H9 (cell line): Measurements from ENCODE around the gene PEX5L. TPM values are rescaled to one million over a fixed set of nuclear protein-coding genes. Genes with fewer than 3 reads are reported as not detected.

Experiments used
- DNase-seq: peaks from one replicate; pipeline ENCODE4 v3.0.0-alpha.2; 2017
- H2AFZ ChIP-seq: one replicate; pipeline ENCODE4 v1.6.1; 2013; ENCODE audit warnings: mild to moderate bottlenecking, low read length, control low read depth, moderate library complexity
- H2AK5ac ChIP-seq: 2 replicates; pipeline ENCODE4 v1.6.1; 2013; ENCODE audit warnings: low read length, control low read depth, mixed read lengths; ENCODE audit not compliant: insufficient read length
- H2BK120ac ChIP-seq: one replicate; pipeline ENCODE4 v1.6.1; 2013; ENCODE audit warnings: low read depth, mild to moderate bottlenecking, low read length, control low read depth, inconsistent platforms; ENCODE audit not compliant: poor library complexity, severe bottlenecking
- H2BK12ac ChIP-seq: 2 replicates; pipeline ENCODE4 v1.6.1; 2013; ENCODE audit warnings: low read length, control low read depth, mixed read lengths, low read depth; ENCODE audit not compliant: insufficient read length
- H2BK15ac ChIP-seq: 2 replicates; pipeline ENCODE4 v1.6.1; 2013; ENCODE audit warnings: low read depth, low read length, control low read depth
- H2BK20ac ChIP-seq: one replicate; pipeline ENCODE4 v1.6.1; 2013; ENCODE audit warnings: low read depth, mild to moderate bottlenecking, low read length, control low read depth, inconsistent platforms; ENCODE audit not compliant: poor library complexity, severe bottlenecking
- H2BK5ac ChIP-seq: 2 replicates; pipeline ENCODE4 v1.6.1; 2013; ENCODE audit warnings: low read length, control low read depth, mixed read lengths; ENCODE audit not compliant: insufficient read length
- H3K14ac ChIP-seq: 2 replicates; pipeline ENCODE4 v1.6.1; 2013; ENCODE audit warnings: low read length, control low read depth; ENCODE audit not compliant: insufficient read depth
- H3K18ac ChIP-seq: 2 replicates; pipeline ENCODE4 v1.6.1; 2013; ENCODE audit warnings: low read depth, mild to moderate bottlenecking, mixed read lengths, low read length, control low read depth; ENCODE audit not compliant: insufficient read length
- H3K23ac ChIP-seq: 2 replicates; pipeline ENCODE4 v1.6.1; 2013; ENCODE audit warnings: low read length, control low read depth, mixed read lengths, low read depth; ENCODE audit not compliant: insufficient read length
- H3K23me2 ChIP-seq: 2 replicates; pipeline ENCODE4 v1.6.1; 2013; ENCODE audit warnings: low read depth, mild to moderate bottlenecking, mixed read lengths, low read length, control low read depth; ENCODE audit not compliant: insufficient read length, poor library complexity, severe bottlenecking
- H3K27ac ChIP-seq: 2 replicates; pipeline ENCODE4 v1.5.1; 2013; ENCODE audit warnings: low read length, control low read depth, mixed read lengths, low read depth; ENCODE audit not compliant: insufficient read length
- H3K27me3 ChIP-seq: 2 replicates; pipeline ENCODE4 v1.6.1; 2013; ENCODE audit warnings: low read length, control low read depth, inconsistent platforms; ENCODE audit not compliant: insufficient read depth
- H3K4ac ChIP-seq: 2 replicates; pipeline ENCODE4 v1.6.1; 2013; ENCODE audit warnings: low read depth, mild to moderate bottlenecking, control low read depth, inconsistent platforms, low read length, moderate library complexity
- H3K4me1 ChIP-seq: 2 replicates; pipeline ENCODE4 v1.6.1; 2013; ENCODE audit warnings: low read length, control low read depth, inconsistent platforms; ENCODE audit not compliant: insufficient read depth
- H3K4me2 ChIP-seq: 2 replicates; pipeline ENCODE4 v1.6.1; 2013; ENCODE audit warnings: low read length, control low read depth, mixed read lengths; ENCODE audit not compliant: insufficient read length, insufficient read depth
- H3K56ac ChIP-seq: 2 replicates; pipeline ENCODE4 v1.6.1; 2013; ENCODE audit warnings: low read depth, mild to moderate bottlenecking, mixed read lengths, low read length, control low read depth; ENCODE audit not compliant: insufficient read length
- H3K79me1 ChIP-seq: 2 replicates; pipeline ENCODE4 v1.6.1; 2013; ENCODE audit warnings: low read depth, mild to moderate bottlenecking, moderate library complexity, low read length, control low read depth, inconsistent platforms; ENCODE audit not compliant: insufficient read depth, poor library complexity, severe bottlenecking
- H3K79me2 ChIP-seq: 2 replicates; pipeline ENCODE4 v1.6.1; 2013; ENCODE audit warnings: low read length, control low read depth, inconsistent platforms; ENCODE audit not compliant: insufficient read depth
- H3K9ac ChIP-seq: 2 replicates; pipeline ENCODE4 v1.6.1; 2013; ENCODE audit warnings: low read length, control low read depth, mixed read lengths; ENCODE audit not compliant: insufficient read length; ENCODE audit errors: extremely low read depth
- H3K9me3 ChIP-seq: one replicate; pipeline ENCODE4 v1.6.1; 2013; ENCODE audit warnings: low read depth, low read length, inconsistent platforms; ENCODE audit not compliant: control insufficient read depth
- H3T11ph ChIP-seq: one replicate; pipeline ENCODE4 v1.6.1; 2013; ENCODE audit warnings: mild to moderate bottlenecking, low read length, control low read depth, inconsistent platforms
- H4K20me1 ChIP-seq: one replicate; pipeline ENCODE4 v1.6.1; 2013; ENCODE audit not compliant: control insufficient read depth, insufficient read length, insufficient read depth
- H4K5ac ChIP-seq: 2 replicates; pipeline ENCODE4 v1.6.1; 2013; ENCODE audit warnings: low read depth, mild to moderate bottlenecking, mixed read lengths, low read length, control low read depth; ENCODE audit not compliant: insufficient read length
- H4K8ac ChIP-seq: replicated peaks from 2 replicates; pipeline ENCODE4 v1.6.1; 2013; ENCODE audit warnings: low read length, control low read depth, mixed read lengths, low read depth; ENCODE audit not compliant: insufficient read length
- H4K91ac ChIP-seq: 2 replicates; pipeline ENCODE4 v1.6.1; 2013; ENCODE audit warnings: low read depth, mild to moderate bottlenecking, moderate library complexity, mixed read lengths, low read length, control low read depth; ENCODE audit not compliant: insufficient read length
- H3K27ac Mint-ChIP-seq, 3 experiments: 2 replicates in 2 of 3; 3 replicates in 1 of 3; pipeline ENCODE4 v1.8.0; 2020 to 2021; ENCODE audit warnings: mixed read lengths in 3 of 3, mild to moderate bottlenecking in 1 of 3, moderate library complexity in 1 of 3
- H3K27me3 Mint-ChIP-seq: 2 replicates; pipeline ENCODE4 v1.8.0; 2021; ENCODE audit warnings: low read depth, mild to moderate bottlenecking, moderate library complexity, mixed read lengths
- H3K36me3 Mint-ChIP-seq, 3 experiments: 2 replicates in 2 of 3; 3 replicates in 1 of 3; pipeline ENCODE4 v1.8.0; 2020 to 2021; ENCODE audit warnings: low read depth in 3 of 3, mixed read lengths in 3 of 3; ENCODE audit not compliant: insufficient read depth in 1 of 3
- H3K4me1 Mint-ChIP-seq, 2 experiments: 2 replicates each; pipeline ENCODE4 v1.8.0; 2020; ENCODE audit warnings: mixed read lengths in 2 of 2
- H3K4me3 Mint-ChIP-seq, 2 experiments: 2 replicates in 1 of 2; 3 replicates in 1 of 2; pipeline ENCODE4 v1.8.0; 2020 to 2021; ENCODE audit warnings: mild to moderate bottlenecking in 2 of 2, mixed read lengths in 2 of 2, moderate library complexity in 1 of 2
- H3K9me3 Mint-ChIP-seq, 2 experiments: 2 replicates in 1 of 2; 3 replicates in 1 of 2; pipeline ENCODE4 v1.8.0; 2020; ENCODE audit warnings: mild to moderate bottlenecking in 2 of 2, mixed read lengths in 2 of 2, moderate library complexity in 1 of 2
- WGBS: extraction: QIAGEN DNeasy Blood & Tissue Kit; methylation state at CpG from one replicate; pipeline ENCODE4 v1.1.7; 2013; ENCODE audit warnings: missing lambda C conversion rate, low lambda C conversion rate, mixed read lengths; ENCODE audit not compliant: insufficient read length; ENCODE audit errors: extremely low coverage; 5-methylcytosine and 5-hydroxymethylcytosine counted together
- total RNA-seq: library from RNA; stranded (reverse); gene quantifications from 2 replicates; pipeline ENCODE4 v1.2.1, GENCODE V29; 2021
- TF ChIP-seq, protein P1 (sequence below): fragments of 200-600 bp; sonication (generic); conservative IDR thresholded peaks from 3 replicates; pipeline ENCODE4 v1.8.0; 2021; ENCODE audit warnings: antibody characterized with exemption, mild to moderate bottlenecking

PEX5L gene
- total RNA-seq, 1 experiment from 2014 or later = 0.85 TPM

DNA sequence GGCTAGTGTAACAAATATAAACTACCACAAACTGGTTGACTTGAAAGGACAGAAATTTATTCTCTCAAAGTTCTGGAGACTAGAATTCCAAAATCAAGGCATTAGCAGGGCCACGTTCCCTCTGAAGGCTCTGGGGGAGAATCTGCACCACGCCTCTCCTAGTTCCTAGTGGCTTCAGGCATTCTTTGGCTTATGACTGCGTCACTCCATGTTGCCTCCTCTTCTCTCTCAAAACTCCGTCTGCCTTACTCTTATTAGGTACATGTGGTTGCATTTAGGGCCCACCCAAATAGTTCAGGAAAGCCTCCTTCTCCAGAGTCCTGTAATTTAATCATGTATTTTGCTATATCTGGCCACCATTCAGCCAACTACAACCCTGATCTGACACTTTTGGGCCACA lies 174.8 kb downstream of the PEX5L start:
- TF ChIP-seq, protein P1, sequence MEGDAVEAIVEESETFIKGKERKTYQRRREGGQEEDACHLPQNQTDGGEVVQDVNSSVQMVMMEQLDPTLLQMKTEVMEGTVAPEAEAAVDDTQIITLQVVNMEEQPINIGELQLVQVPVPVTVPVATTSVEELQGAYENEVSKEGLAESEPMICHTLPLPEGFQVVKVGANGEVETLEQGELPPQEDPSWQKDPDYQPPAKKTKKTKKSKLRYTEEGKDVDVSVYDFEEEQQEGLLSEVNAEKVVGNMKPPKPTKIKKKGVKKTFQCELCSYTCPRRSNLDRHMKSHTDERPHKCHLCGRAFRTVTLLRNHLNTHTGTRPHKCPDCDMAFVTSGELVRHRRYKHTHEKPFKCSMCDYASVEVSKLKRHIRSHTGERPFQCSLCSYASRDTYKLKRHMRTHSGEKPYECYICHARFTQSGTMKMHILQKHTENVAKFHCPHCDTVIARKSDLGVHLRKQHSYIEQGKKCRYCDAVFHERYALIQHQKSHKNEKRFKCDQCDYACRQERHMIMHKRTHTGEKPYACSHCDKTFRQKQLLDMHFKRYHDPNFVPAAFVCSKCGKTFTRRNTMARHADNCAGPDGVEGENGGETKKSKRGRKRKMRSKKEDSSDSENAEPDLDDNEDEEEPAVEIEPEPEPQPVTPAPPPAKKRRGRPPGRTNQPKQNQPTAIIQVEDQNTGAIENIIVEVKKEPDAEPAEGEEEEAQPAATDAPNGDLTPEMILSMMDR = no peak

More for the DNA sequence above, 174.8 kb downstream of the PEX5L start:
- no peak overlapping the region for H4K8ac ChIP-seq
- no peak overlapping the region for H3K4me3 Mint-ChIP-seq
- H3K4me2 ChIP-seq = no peak overlapping the region
- no peaks in the 10 kb centered on the region for H3K27me3 ChIP-seq
- DNase-seq = no peak
- H3K9me3 ChIP-seq = no peaks in the 10 kb centered on the region
- no peak overlapping the region for H3K27ac ChIP-seq
- H2BK20ac ChIP-seq = no peak overlapping the region
- no peak overlapping the region for H2BK5ac ChIP-seq
- no peak overlapping the region for H3T11ph ChIP-seq
- no peak overlapping the region for H3K9ac ChIP-seq
- no peak overlapping the region for H3K4ac ChIP-seq
- H3K27ac Mint-ChIP-seq = no peak overlapping the region
- H2BK12ac ChIP-seq = no peak overlapping the region
- H3K23me2 ChIP-seq = no peaks in the 10 kb centered on the region
- no peaks in the 10 kb centered on the region for H3K79me2 ChIP-seq
- no peaks in the 10 kb centered on the region for H3K27me3 Mint-ChIP-seq
- no peak overlapping the region for H3K56ac ChIP-seq
- H2AFZ ChIP-seq = no peak overlapping the region
- H3K4me1 ChIP-seq = no peaks in the 10 kb centered on the region
- H4K20me1 ChIP-seq = no peaks in the 10 kb centered on the region
- no peak overlapping the region for H4K91ac ChIP-seq
- no peak overlapping the region for H2BK15ac ChIP-seq
- no peak overlapping the region for H2BK120ac ChIP-seq
- no peak overlapping the region for H3K23ac ChIP-seq
- H3K18ac ChIP-seq = no peak overlapping the region
- peaks cover 0 to 2% (median 0%) of the 10 kb centered on the region in 3 experiments; a peak in 2 of 7 replicates for H3K36me3 Mint-ChIP-seq
- no peak overlapping the region for H4K5ac ChIP-seq
- no peak overlapping the region for H2AK5ac ChIP-seq
- H3K79me1 ChIP-seq = no peaks in the 10 kb centered on the region
- H3K4me1 Mint-ChIP-seq = no peaks in the 10 kb centered on the region
- no peak overlapping the region for H3K14ac ChIP-seq
- WGBS = no CpG with 5 or more reads among the region's 4 CpGs
- peaks cover 0 to 2% of the 10 kb centered on the region in 2 experiments; a peak in 3 of 5 replicates for H3K9me3 Mint-ChIP-seq
